Naive thymus-derived CD8-positive, alpha-beta T cell (primary cell): Measurements from ENCODE around the gene RTN4IP1. TPM values are rescaled to one million over a fixed set of nuclear protein-coding genes. Genes with fewer than 3 reads are reported as not detected.
"Not testable (repeated sequence)": the region's sequence is repeated elsewhere in the genome, so short reads cannot be mapped to it uniquely, and the experiment has no call there.

Source experiments
- ATAC-seq, 2 donors: fragments of 150-1000 bp; cut with Tn5 transposase in 1 of 2; sonication (Bioruptor Pico), chemical (Tn5 transposase) in 1 of 2; 1 replicate in 1 of 2; 2 replicates in 1 of 2; pipeline ENCODE4 v1.10.0; 2021; ENCODE audit warnings: mild to moderate bottlenecking in 2 of 2, moderate library complexity in 2 of 2
- POLR2A ChIA-PET: fragments of 350-600 bp; sonication (Branson Sonifier 250); formaldehyde crosslinking; loops from one replicate; lab custom pipeline; 2021; ENCODE audit warnings: antibody characterized with exemption; lab: Charles Lee
- DNase-seq, 10 donors: peaks; one replicate each; pipeline versions ENCODE4 v3.0.0 to v3.0.0-alpha.2; 2020 to 2022
- H3K27ac Mint-ChIP-seq, 10 donors: one replicate each; pipeline ENCODE4 v1.8.0; 2020 to 2022; ENCODE audit warnings: mild to moderate bottlenecking in 10 of 10, mixed read lengths in 10 of 10, moderate library complexity in 4 of 10, inconsistent platforms in 1 of 10
- H3K27me3 Mint-ChIP-seq, 5 donors: one replicate each; pipeline ENCODE4 v1.8.0; 2021 to 2022; ENCODE audit warnings: mixed read lengths in 5 of 5
- H3K36me3 Mint-ChIP-seq, 3 donors: one replicate each; pipeline ENCODE4 v1.8.0; 2020 to 2022; ENCODE audit warnings: mixed read lengths in 3 of 3, mild to moderate bottlenecking in 2 of 3, inconsistent platforms in 1 of 3
- H3K4me1 Mint-ChIP-seq, 4 donors: one replicate each; pipeline ENCODE4 v1.8.0; 2021 to 2022; ENCODE audit warnings: mixed read lengths in 4 of 4
- H3K4me3 Mint-ChIP-seq, 10 donors: one replicate each; pipeline ENCODE4 v1.8.0; 2020 to 2022; ENCODE audit warnings: mild to moderate bottlenecking in 10 of 10, mixed read lengths in 10 of 10, moderate library complexity in 6 of 10, inconsistent platforms in 1 of 10
- H3K9me3 Mint-ChIP-seq, 9 donors: one replicate each; pipeline ENCODE4 v1.8.0; 2020 to 2022; ENCODE audit warnings: mixed read lengths in 9 of 9, mild to moderate bottlenecking in 3 of 9, inconsistent platforms in 1 of 9, moderate library complexity in 1 of 9
- polyA plus RNA-seq, 3 donors: library from polyadenylated mRNA; unstranded; fragments of 300-500 nt; fragmentation: Illumina TruSeq; gene quantifications; one replicate each; pipeline ENCODE4 v1.2.3, GENCODE V29; 2021
- total RNA-seq, 8 experiments: library from RNA in 2 of 8; stranded (reverse) in 2 of 8; gene quantifications; one replicate each; pipeline ENCODE4 v1.2.3 and lab custom pipeline; 2021 to 2026

RTN4IP1 gene
- total and polyA plus RNA-seq, 5 experiments from 2014 or later: 4.4 to 9.8 (median 7.8) TPM

DNA sequence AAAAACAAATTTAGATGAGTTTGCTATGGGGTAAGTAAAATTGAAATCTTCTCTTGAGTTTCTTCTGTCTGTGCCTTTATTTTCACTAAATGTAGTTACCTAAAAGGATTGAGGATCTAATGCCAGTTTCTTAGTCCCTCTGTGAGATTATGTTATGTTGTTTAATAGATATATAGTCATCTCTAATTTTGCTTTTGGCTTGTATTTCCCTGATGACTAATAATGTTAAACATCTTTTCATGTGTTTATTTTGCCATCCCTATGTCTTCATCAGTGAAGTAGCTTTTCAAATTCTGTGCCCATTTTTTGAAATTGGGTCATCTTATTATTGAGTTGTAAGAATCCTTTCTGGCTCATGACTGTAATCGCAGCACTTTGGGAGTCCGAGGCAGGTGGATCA is 13.8 kb upstream of the RTN4IP1 start:
- no peaks in the 10 kb centered on the region for H3K27me3 Mint-ChIP-seq
- peaks cover 8 to 22% (median 16%) of the 10 kb centered on the region in 4 donors for H3K4me1 Mint-ChIP-seq
- peak overlapping the region in 1 of 10 donors; percentile 29 for H3K27ac Mint-ChIP-seq
- no peak overlapping the region for H3K4me3 Mint-ChIP-seq
- no peak for ATAC-seq
- DNase-seq: no peak
- H3K36me3 Mint-ChIP-seq: peaks cover 0 to 88% (median 29%) of the 10 kb centered on the region in 3 donors
- POLR2A ChIA-PET: no interaction called here
- H3K9me3 Mint-ChIP-seq: no peaks in the 10 kb centered on the region

GRCh38 chr6:106642476-106642875 is 13.2 kb upstream of the RTN4IP1 start:
- Mint-ChIP-seq H3K4me1 (peaks cover 10 to 28% (median 21%) of the 10 kb centered on the region in 4 donors), H3K27me3 (no peaks in the 10 kb centered on the region), H3K9me3 (no peaks in the 10 kb centered on the region), H3K4me3 (no peak overlapping the region), H3K27ac (no peak overlapping the region), H3K36me3 (peaks cover 0 to 88% (median 29%) of the 10 kb centered on the region in 3 donors)
- DNase-seq (no peak), ATAC-seq (no peak)
- POLR2A ChIA-PET: no interaction called here

DNA sequence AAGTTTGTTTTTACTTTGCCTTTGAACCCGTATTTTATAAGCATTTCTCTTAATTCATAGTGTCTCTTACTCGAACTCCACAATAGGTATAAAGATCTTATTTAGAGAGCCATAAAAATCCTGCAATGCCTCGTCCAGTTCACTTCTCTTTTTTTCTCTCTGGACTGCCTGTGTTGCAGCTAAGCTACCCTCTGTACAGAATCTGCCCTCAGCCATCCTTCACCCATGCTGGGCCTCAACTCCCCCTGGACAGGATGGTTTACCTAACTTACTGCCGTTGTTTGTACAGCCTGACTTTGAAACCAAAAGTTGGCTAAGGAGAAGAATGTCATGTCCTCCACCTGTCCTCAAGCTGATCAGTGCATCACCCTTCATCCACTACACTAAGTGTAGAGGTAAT is 10.5 kb upstream of the RTN4IP1 start:
- peaks cover 0 to 70% (median 21%) of the 10 kb centered on the region in 3 donors for H3K36me3 Mint-ChIP-seq
- no peaks in the 10 kb centered on the region for H3K27me3 Mint-ChIP-seq
- H3K9me3 Mint-ChIP-seq: no peaks in the 10 kb centered on the region
- H3K4me1 Mint-ChIP-seq: peaks cover 20 to 51% (median 37%) of the 10 kb centered on the region in 4 donors
- POLR2A ChIA-PET: no interaction called here
- no peak overlapping the region for H3K4me3 Mint-ChIP-seq
- H3K27ac Mint-ChIP-seq: peak overlapping the region in 2 of 10 donors; percentile 11 to 55
- ATAC-seq (no peak), DNase-seq (no peak)

- POLR2A ChIA-PET: no interaction called here
- peaks cover 0 to 56% (median 9%) of the 10 kb centered on the region in 3 donors for H3K36me3 Mint-ChIP-seq
Observed at GRCh38 chr6:106637717-106638341, 8.5 kb upstream of the RTN4IP1 start.

DNA sequence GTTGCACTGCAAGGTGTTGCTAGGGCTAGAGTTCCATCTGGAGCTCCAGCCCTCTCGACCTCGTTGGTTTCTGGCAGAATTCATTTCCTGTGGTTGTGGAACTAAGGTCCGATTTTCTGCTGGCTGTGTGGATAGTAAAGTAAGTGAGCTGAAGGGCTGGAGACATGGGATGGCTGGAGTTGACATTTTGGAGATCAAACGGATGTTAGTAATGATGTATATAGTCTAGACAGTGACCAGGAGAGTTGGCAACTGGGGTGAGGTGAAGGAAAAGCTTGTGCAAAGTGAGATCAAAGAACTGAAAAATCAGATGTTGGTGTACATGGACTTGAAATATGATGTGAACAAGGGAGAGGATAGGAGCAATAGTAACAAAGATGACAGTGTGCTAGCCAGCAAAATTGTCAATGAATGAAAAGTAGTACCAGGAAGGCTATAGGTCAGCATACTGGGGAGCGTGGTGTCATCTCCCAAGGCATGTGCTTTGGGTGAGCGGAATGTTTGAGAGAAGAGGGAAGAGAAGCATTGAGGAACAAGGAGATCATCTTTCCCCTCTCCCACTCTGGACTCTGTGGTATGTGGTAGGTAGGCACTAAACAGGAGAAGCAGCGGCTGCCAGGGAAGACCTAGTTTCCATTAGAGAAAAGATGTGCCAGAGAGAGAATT is 7.9 kb upstream of the RTN4IP1 start:
- H3K27ac Mint-ChIP-seq: peak overlapping the region in 7 of 10 donors; percentile 4 to 74 (median 10)
- peaks cover 0 to 52% (median 3%) of the 10 kb centered on the region in 3 donors for H3K36me3 Mint-ChIP-seq
- no peaks in the 10 kb centered on the region for H3K27me3 Mint-ChIP-seq
- no peak for ATAC-seq
- no peaks in the 10 kb centered on the region for H3K9me3 Mint-ChIP-seq
- no peak for DNase-seq
- H3K4me1 Mint-ChIP-seq: peaks cover 29 to 62% (median 52%) of the 10 kb centered on the region in 4 donors
- peak overlapping the region in 3 of 10 donors; percentile 16 to 31 (median 25) for H3K4me3 Mint-ChIP-seq
- POLR2A ChIA-PET: no interaction called here

More at GRCh38 chr6:106637717-106638341, 8.5 kb upstream of the RTN4IP1 start:
- H3K9me3 Mint-ChIP-seq: no peaks in the 10 kb centered on the region
- H3K27ac Mint-ChIP-seq: peak overlapping the region in 4 of 10 donors; percentile 4 to 81 (median 29)
- no peak for DNase-seq
- ATAC-seq: no peak
- H3K4me1 Mint-ChIP-seq: peaks cover 27 to 59% (median 48%) of the 10 kb centered on the region in 4 donors
- peak overlapping the region in 1 of 10 donors; percentile 25 for H3K4me3 Mint-ChIP-seq
- H3K27me3 Mint-ChIP-seq: no peaks in the 10 kb centered on the region

DNA sequence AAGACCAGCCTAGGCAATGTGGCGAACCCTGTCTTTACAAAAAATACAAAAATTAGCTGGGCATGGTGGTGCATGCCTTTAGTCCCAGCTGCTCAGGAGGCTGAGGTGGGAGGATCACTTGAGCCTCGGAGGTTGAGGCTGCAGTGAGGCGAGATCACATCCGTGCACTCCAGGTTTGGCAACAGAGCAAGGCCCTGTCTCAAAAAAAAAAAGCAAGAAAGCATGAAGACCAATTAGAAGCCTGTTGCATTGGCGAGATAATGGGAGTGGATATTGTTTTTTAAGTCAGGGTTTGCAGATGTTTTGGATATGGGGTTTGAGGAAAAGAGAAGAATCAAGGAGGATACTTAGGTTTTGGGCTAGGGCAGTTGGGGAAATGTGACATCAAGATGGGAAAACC is 5.3 kb upstream of the RTN4IP1 start:
- POLR2A ChIA-PET: no interaction called here
- peak overlapping the region in 4 of 10 donors; percentile 6 to 72 (median 28) for H3K27ac Mint-ChIP-seq

DNA sequence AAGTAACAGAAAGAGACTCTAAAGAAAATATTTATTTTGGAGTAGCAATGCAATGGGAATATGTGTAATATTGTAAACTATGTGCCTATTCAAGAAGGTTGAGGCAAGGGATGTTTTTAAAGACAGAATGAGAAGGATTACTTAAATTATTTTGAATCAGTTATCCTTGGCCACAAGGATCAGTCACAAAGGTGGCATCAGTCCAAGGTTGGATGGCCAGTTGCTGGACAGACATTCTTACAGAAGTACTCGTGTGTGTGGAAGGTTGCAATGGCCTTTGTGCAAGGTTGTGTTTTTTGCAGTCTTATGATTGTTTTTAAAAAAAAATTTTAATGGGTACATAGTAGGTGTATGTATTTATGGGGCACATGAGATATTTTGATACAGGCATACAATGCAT is 2.0 kb upstream of the RTN4IP1 start:
- POLR2A ChIA-PET: no interaction called here
- Mint-ChIP-seq H3K4me1 (peaks cover 19 to 70% (median 51%) of the 10 kb centered on the region in 4 donors), H3K36me3 (peaks cover 0 to 14% (median 0%) of the 10 kb centered on the region in 3 donors), H3K27me3 (peaks cover 0 to 2% (median 0%) of the 10 kb centered on the region in 5 donors), H3K27ac (no peak overlapping the region), H3K4me3 (peak overlapping the region in 1 of 10 donors; percentile 34), H3K9me3 (no peaks in the 10 kb centered on the region)
- DNase-seq: no peak
- ATAC-seq: no peak

More for the DNA sequence above, 5.3 kb upstream of the RTN4IP1 start:
- Mint-ChIP-seq H3K9me3 (no peaks in the 10 kb centered on the region), H3K4me3 (no peak overlapping the region), H3K4me1 (peaks cover 30 to 73% (median 61%) of the 10 kb centered on the region in 4 donors), H3K36me3 (peaks cover 0 to 27% (median 0%) of the 10 kb centered on the region in 3 donors), H3K27me3 (no peaks in the 10 kb centered on the region)
- ATAC-seq (no peak), DNase-seq (no peak)

GRCh38 chr6:106630366-106630765 is 1.1 kb upstream of the RTN4IP1 start:
- DNase-seq: no peak
- Mint-ChIP-seq H3K4me1 (peaks cover 21 to 70% (median 49%) of the 10 kb centered on the region in 4 donors), H3K36me3 (peaks cover 0 to 14% (median 0%) of the 10 kb centered on the region in 3 donors), H3K4me3 (peak overlapping the region; percentile 94 to 99 (median 98)), H3K9me3 (no peaks in the 10 kb centered on the region), H3K27ac (peak overlapping the region; percentile 68 to 99 (median 98)), H3K27me3 (peaks cover 0 to 2% (median 0%) of the 10 kb centered on the region in 5 donors)
- POLR2A ChIA-PET: no interaction called here
- ATAC-seq: no peak

DNA sequence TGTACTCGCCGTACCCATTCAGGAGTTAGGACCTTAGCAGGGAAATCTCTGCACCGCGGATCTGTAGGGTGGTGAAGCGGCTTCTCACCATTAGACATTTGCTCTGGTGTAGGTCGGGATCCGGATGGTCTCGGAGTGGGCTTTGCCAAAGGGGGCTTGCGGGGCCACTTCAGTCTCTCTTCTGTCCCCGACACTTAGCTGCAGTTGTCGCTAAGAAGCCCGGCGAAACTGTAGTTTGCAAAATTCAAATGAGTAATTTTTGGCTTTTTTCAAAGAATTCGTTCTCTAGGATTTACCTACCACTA is 513 bp upstream of the RTN4IP1 start:
- Mint-ChIP-seq H3K27ac (peak overlapping the region; percentile 97 to 99 (median 98)), H3K4me3 (peak overlapping the region; percentile 94 to 99 (median 98)), H3K36me3 (peaks cover 0 to 13% (median 0%) of the 10 kb centered on the region in 3 donors), H3K4me1 (peaks cover 21 to 69% (median 47%) of the 10 kb centered on the region in 4 donors), H3K9me3 (no peaks in the 10 kb centered on the region), H3K27me3 (peaks cover 0 to 2% (median 0%) of the 10 kb centered on the region in 5 donors)
- no peak for DNase-seq
- POLR2A ChIA-PET: no interaction called here
- no peak for ATAC-seq

DNA sequence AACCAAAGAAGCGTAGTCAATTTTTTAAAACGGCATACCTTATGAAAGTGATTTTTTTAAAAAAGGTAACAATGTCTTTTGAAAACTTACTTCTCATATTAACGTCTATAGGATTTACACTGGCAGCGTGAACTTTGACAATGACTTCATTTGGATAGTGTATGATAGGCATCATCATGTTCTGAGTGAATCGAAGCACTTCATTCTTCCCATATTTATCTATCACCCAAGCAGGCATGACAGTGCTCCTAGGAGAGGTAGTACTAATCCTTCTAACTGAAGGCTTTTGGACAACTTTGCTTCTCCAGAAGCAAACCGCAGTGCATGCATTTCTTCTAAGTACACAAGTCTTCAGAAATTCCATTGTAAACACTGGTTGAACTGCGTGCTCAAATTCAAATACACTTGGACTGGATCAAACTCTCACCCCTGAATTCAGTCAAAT is 618 bp downstream of the RTN4IP1 start:
- DNase-seq (no peak), ATAC-seq (no peak)
- Mint-ChIP-seq H3K27ac (peak overlapping the region; percentile 97 to 99 (median 98)), H3K36me3 (peaks cover 0 to 8% (median 0%) of the 10 kb centered on the region in 3 donors), H3K4me1 (peaks cover 15 to 62% (median 39%) of the 10 kb centered on the region in 4 donors), H3K4me3 (peak overlapping the region; percentile 94 to 99 (median 98)), H3K9me3 (no peaks in the 10 kb centered on the region), H3K27me3 (peaks cover 0 to 2% (median 0%) of the 10 kb centered on the region in 5 donors)
- POLR2A ChIA-PET: interaction anchor here (0.6 to 0.9 kb wide), 3 partner anchors 43 to 366 kb away, joined by 3 read pairs; no protein-coding TSS in a partner anchor

- POLR2A ChIA-PET, ATAC-seq, DNase-seq, H3K27me3 Mint-ChIP-seq, H3K36me3 Mint-ChIP-seq, H3K9me3 Mint-ChIP-seq, H3K27ac Mint-ChIP-seq: not testable (repeated sequence)
- Mint-ChIP-seq H3K4me1 (peaks cover 13 to 60% (median 36%) of the 10 kb centered on the region in 4 donors), H3K4me3 (peak overlapping the region in 6 of 10 donors; percentile 18 to 99 (median 41))
Observed at GRCh38 chr6:106627760-106628159, 1.5 kb downstream of the RTN4IP1 start.

- H3K27me3 Mint-ChIP-seq: peaks cover 0 to 2% (median 0%) of the 10 kb centered on the region in 5 donors
- no peak overlapping the region for H3K4me3 Mint-ChIP-seq
- H3K36me3 Mint-ChIP-seq: peaks cover 0 to 14% (median 8%) of the 10 kb centered on the region in 3 donors
- ATAC-seq: no peak
- H3K9me3 Mint-ChIP-seq: no peaks in the 10 kb centered on the region
- POLR2A ChIA-PET: no interaction called here
- peaks cover 12 to 51% (median 30%) of the 10 kb centered on the region in 4 donors for H3K4me1 Mint-ChIP-seq
- H3K27ac Mint-ChIP-seq: peak overlapping the region in 1 of 10 donors; percentile 38
- no peak for DNase-seq
Observed at GRCh38 chr6:106626485-106626884, 2.8 kb downstream of the RTN4IP1 start.

GRCh38 chr6:106623039-106623438 is 6.3 kb downstream of the RTN4IP1 start:
- POLR2A ChIA-PET: no interaction called here
- DNase-seq: no peak
- peaks cover 0 to 35% (median 13%) of the 10 kb centered on the region in 3 donors for H3K36me3 Mint-ChIP-seq
- H3K27me3 Mint-ChIP-seq: no peaks in the 10 kb centered on the region
- no peaks in the 10 kb centered on the region for H3K9me3 Mint-ChIP-seq
- H3K4me1 Mint-ChIP-seq: peaks cover 7 to 25% (median 8%) of the 10 kb centered on the region in 4 donors
- no peak overlapping the region for H3K4me3 Mint-ChIP-seq
- ATAC-seq: no peak
- peak overlapping the region in 1 of 10 donors; percentile 83 for H3K27ac Mint-ChIP-seq
